ENCODE data around the gene RPS6KA2.
A peak's percentile ranks its signal among the peaks of the same experiment; 100 is the strongest.

Gene RPS6KA2

DNA sequence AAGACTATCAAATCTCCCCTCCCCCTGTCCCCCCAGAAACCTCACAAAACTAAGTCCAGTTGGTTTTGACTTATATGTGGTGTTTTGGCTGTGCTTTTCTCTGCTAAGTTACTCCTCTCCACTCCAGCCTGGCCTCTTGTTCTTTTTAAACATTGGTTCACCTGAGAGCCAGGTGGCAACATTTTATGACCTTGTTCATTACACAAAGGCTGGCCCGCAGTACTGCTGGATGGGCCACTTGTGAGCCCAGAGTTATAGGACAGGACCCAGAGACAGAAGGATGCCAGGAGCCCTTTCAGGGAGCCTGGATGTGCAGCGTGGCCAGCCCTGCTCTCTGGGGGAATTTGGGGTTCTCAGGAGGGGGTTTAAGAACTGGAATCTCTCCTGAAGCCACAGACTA, 130.6 kb downstream of the RPS6KA2 start:
- Histone ChIP-seq H3K9me3 (no peaks in the 10 kb centered on the region), H3K27ac (no peak overlapping the region), H3K36me3 (peaks cover 0 to 71% (median 24%) of the 10 kb centered on the region in 3 donors), H3K27me3 (no peaks in the 10 kb centered on the region), H3K4me3 (no peak overlapping the region), H3K4me1 (no peaks in the 10 kb centered on the region)
- no peak for DNase-seq
- TF ChIP-seq, protein P1, sequence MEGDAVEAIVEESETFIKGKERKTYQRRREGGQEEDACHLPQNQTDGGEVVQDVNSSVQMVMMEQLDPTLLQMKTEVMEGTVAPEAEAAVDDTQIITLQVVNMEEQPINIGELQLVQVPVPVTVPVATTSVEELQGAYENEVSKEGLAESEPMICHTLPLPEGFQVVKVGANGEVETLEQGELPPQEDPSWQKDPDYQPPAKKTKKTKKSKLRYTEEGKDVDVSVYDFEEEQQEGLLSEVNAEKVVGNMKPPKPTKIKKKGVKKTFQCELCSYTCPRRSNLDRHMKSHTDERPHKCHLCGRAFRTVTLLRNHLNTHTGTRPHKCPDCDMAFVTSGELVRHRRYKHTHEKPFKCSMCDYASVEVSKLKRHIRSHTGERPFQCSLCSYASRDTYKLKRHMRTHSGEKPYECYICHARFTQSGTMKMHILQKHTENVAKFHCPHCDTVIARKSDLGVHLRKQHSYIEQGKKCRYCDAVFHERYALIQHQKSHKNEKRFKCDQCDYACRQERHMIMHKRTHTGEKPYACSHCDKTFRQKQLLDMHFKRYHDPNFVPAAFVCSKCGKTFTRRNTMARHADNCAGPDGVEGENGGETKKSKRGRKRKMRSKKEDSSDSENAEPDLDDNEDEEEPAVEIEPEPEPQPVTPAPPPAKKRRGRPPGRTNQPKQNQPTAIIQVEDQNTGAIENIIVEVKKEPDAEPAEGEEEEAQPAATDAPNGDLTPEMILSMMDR (IDR thresholded peaks at IDR 0.05), result no peak
- intact Hi-C loops (cut with DNase I; ENCODE audit: low total_unique reads), result no loop called here

DNA sequence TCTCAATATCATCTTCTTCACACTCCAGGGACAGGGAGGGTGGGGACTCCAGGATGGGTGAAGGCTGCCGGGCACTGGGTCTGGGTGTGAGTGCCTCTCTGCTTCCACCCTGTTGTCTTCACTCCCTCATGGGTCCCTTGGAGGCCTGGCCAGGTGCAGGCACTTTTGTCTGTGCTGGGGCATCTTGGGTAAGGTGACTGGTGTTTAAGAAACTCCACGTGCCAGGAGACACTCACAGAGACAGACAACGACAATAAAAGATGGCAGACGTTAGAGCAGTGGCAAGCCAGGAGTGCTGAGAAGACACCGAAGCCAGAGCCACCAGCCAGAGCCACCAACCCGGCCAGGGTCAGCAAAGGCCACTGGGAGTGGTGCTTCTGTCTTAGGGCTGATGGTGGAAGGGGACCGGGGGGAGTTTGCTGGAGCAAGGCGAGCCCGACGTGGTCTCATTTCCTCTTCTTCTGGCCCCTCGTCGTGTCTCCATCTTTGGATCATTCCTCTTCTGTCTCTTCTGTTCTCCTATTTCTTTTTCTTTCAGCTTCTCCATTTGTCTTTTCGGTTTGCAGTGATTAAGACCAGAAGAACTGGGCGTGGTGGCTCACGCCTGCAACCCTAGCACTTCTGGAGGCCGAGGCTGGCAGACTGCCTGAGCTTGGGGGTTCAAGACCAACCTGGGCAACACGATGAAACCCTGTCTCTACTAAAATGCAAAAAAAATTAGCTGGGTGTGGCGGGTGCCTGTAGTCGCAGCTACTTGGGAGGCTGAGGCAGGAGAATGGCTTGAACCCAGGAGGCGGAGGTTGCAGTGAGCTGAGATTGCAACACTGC, 131.3 kb downstream of the RPS6KA2 start:
- no peaks in the 10 kb centered on the region for H3K9me3 ChIP-seq
- intact Hi-C loops (cut with DNase I; ENCODE audit: low total_unique reads), result no loop called here
- no peaks in the 10 kb centered on the region for H3K4me1 ChIP-seq
- no peak overlapping the region for H3K4me3 ChIP-seq
- no peak for DNase-seq
- TF ChIP-seq, protein P1 (IDR thresholded peaks at IDR 0.05), result no peak
- H3K27me3 ChIP-seq, result no peaks in the 10 kb centered on the region
- peaks cover 0 to 70% (median 24%) of the 10 kb centered on the region in 3 donors for H3K36me3 ChIP-seq
- no peak overlapping the region for H3K27ac ChIP-seq

DNA sequence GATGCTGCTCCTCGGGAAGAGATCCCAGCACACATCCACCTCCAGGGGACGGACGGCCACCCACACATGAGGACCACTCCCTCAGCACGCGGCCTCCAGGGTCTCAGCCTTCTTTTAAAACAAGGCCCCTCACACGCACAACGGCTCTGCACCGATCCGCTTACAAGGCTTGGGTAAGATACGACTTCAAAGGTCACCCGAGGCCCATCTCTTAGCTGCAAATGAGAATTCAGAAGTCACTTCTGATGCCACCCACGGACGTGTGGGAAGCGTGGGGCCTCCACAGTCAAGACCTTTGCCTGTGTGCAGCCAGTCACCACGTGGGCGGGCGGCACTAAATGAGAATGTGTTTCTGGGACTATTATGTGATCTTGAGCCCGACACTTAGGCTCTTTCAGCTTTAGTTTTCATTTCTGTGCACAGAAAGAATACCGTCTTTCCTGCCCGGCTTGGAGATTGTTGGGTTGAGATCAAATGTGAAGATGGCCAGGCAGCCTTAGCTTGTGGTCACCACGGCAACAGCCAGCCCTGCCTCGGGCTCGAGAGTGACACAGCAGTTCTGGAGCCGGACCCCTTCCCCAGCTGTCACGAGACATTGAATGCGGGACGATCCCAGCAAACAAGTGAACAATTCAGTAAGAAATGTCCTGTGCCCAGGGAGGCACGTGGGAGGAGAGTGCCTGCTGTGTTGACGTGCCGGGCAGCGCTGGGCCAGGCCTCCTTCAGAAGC, 132.1 kb downstream of the RPS6KA2 start:
- TF ChIP-seq, protein P1 (IDR thresholded peaks at IDR 0.05), result no peak
- no peaks in the 10 kb centered on the region for H3K4me1 ChIP-seq
- H3K4me3 ChIP-seq, result no peak overlapping the region
- H3K36me3 ChIP-seq, result peaks cover 0 to 70% (median 21%) of the 10 kb centered on the region in 3 donors
- peak in 1 of 2 donors; percentile 34 for DNase-seq
- intact Hi-C loops (cut with DNase I; ENCODE audit: low total_unique reads), result no loop called here
- H3K9me3 ChIP-seq, result no peaks in the 10 kb centered on the region
- no peak overlapping the region for H3K27ac ChIP-seq
- no peaks in the 10 kb centered on the region for H3K27me3 ChIP-seq

DNA sequence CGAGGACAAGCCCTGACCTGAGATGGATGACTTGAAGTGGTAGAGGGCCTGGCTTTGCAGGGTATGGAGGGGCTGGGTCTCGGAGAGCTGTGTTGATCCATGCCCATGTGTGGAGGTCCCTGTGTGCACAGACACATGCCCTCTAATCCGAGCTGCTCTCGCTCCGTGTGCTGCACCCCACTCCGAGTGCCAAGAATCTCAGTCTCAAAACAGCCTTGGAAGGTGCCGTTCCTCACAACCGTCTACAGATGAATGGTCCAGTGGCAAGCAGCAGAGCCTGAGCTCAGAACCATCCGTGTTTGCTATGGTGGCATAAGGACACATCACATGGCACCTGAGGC, 133.0 kb downstream of the RPS6KA2 start:
- Histone ChIP-seq H3K9me3 (no peaks in the 10 kb centered on the region), H3K27ac (no peak overlapping the region)

DNA sequence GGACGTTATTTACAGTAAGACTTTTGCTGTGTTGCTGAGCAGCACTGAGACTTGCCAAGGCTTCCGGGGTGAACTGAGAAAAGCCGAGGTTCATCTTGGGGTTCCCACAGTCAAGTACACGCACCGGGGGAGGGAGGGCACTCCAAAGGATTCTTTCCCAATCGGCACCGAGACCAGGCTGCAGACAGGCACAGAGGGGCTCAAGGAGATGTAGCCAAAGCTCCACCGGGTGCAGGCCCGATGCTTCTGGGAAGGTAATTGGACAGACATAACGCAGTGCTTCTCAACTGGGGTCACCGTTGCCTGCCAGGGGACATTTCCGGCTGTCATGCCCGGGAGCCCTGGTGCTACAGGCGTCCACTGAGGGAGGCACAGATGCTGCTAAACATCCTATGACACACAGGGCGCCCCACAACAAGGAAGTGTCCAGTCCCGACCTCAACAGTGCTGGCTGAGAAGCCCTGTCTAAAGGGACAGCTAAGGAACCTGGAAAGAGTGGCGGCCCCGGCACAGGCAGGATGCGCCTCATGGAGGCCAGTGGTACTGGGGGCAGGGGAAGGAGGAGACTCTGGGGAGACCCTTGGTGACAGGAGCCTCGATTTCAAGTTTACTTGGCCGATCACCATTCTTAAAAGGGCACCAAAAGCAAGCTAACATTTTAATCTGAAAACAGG, 133.5 kb downstream of the RPS6KA2 start:
- H3K9me3 ChIP-seq, result no peaks in the 10 kb centered on the region
- H3K27me3 ChIP-seq, result no peaks in the 10 kb centered on the region
- no peaks in the 10 kb centered on the region for H3K4me1 ChIP-seq
- peak in 1 of 2 donors; percentile 52 for DNase-seq
- no peak overlapping the region for H3K27ac ChIP-seq
- no peak overlapping the region for H3K4me3 ChIP-seq
- intact Hi-C loops (cut with DNase I; ENCODE audit: low total_unique reads), result no loop called here
- H3K36me3 ChIP-seq, result peaks cover 0 to 58% (median 14%) of the 10 kb centered on the region in 3 donors
- TF ChIP-seq, protein P1 (IDR thresholded peaks at IDR 0.05), result no peak

More for the DNA sequence above, 133.0 kb downstream of the RPS6KA2 start:
- no peaks in the 10 kb centered on the region for H3K4me1 ChIP-seq
- intact Hi-C loops (cut with DNase I; ENCODE audit: low total_unique reads), result no loop called here
- peaks cover 0 to 64% (median 19%) of the 10 kb centered on the region in 3 donors for H3K36me3 ChIP-seq
- no peak overlapping the region for H3K4me3 ChIP-seq
- no peaks in the 10 kb centered on the region for H3K27me3 ChIP-seq
- peak in 1 of 2 donors; percentile 35 for DNase-seq
- TF ChIP-seq, protein P1 (IDR thresholded peaks at IDR 0.05), result no peak
